K562 (cell line): ENCODE data around the gene SLC24A1. TPM values are rescaled to one million over a fixed set of nuclear protein-coding genes. Genes with fewer than 3 reads are reported as not detected.

ENCODE experiments used
- ATAC-seq: fragments of 200-7000 bp; cut with Tn5 transposase; 3 replicates; pipeline ENCODE4 v1.9.1; 2020; ENCODE audit warnings: moderate library complexity
- BruUV-seq: library from RNA; stranded (reverse); fragments of 400-500 nt; replicated peaks from 2 replicates; lab custom pipeline; 2021; lab: Mats Ljungman, UMichigan
- CTCF ChIA-PET: fragments of 300-600 bp; formaldehyde crosslinking; extraction: SDS; loops from one replicate; lab custom pipeline; 2021; ENCODE audit warnings: low intra/inter-chr PET ratio; lab: Yijun Ruan, JAX
- POLR2A ChIA-PET: fragments of 300-600, 350-650 bp; sonication (Branson Sonifier 250); formaldehyde crosslinking; extraction: SDS; loops from one replicate; lab custom pipeline; 2021; ENCODE audit warnings: antibody characterized with exemption, inconsistent platforms; lab: Yijun Ruan, JAX
- DNase-seq, 4 experiments: peaks; one replicate each; pipeline versions ENCODE4 v3.0.0 to v3.0.0-alpha.2; 2011 to 2018; ENCODE audit warnings: low spot score in 3 of 4, mixed read lengths in 3 of 4; ENCODE audit errors: extremely low read depth in 1 of 4
- FAIRE-seq: peaks from 2 replicates; lab custom pipeline; 2011; peaks lifted over from hg19 to GRCh38; lab: Jason Lieb, UNC
- H2AFZ ChIP-seq: 2 replicates; pipeline ENCODE4 v1.6.0; 2011; ENCODE audit warnings: low read depth, low read length, control low read depth, inconsistent platforms
- H3K27ac ChIP-seq: fragments of 200-600 bp; 3 replicates; pipeline ENCODE4 v1.8.0; 2011; ENCODE audit warnings: low read depth, mild to moderate bottlenecking, control low read depth, inconsistent platforms, low read length, moderate library complexity, mixed read lengths; ENCODE audit errors: extremely low read depth
- H3K27me3 ChIP-seq, 2 experiments: fragments of 300-600 bp in 1 of 2; 2 replicates in 1 of 2; 3 replicates in 1 of 2; pipeline versions ENCODE4 v1.6.0 to v1.8.0; 2011; ENCODE audit warnings: inconsistent platforms in 2 of 2, low read length in 2 of 2, mild to moderate bottlenecking in 1 of 2, mixed read lengths in 1 of 2, moderate library complexity in 1 of 2; ENCODE audit not compliant: control insufficient read depth in 2 of 2, insufficient read depth in 2 of 2
- H3K36me3 ChIP-seq: fragments of 300-600 bp; 3 replicates; pipeline ENCODE4 v1.8.0; 2011; ENCODE audit warnings: mild to moderate bottlenecking, low read length, inconsistent platforms; ENCODE audit not compliant: control insufficient read depth, insufficient read depth
- H3K4me1 ChIP-seq, 2 experiments: fragments of 200-600 bp in 1 of 2; replicated peaks in 1 of 2; 2 replicates in 1 of 2; 3 replicates in 1 of 2; pipeline versions ENCODE4 v1.5.1 to v1.8.0; 2011; ENCODE audit warnings: inconsistent platforms in 2 of 2, low read length in 2 of 2, mild to moderate bottlenecking in 1 of 2, mixed read lengths in 1 of 2, moderate library complexity in 1 of 2; ENCODE audit not compliant: control insufficient read depth in 2 of 2, insufficient read depth in 2 of 2
- H3K4me2 ChIP-seq: 2 replicates; pipeline ENCODE4 v1.6.1; 2011; ENCODE audit warnings: low read length, control low read depth, inconsistent platforms, mixed read lengths; ENCODE audit not compliant: insufficient read depth
- H3K4me3 ChIP-seq: fragments of 200-600 bp; sonication (generic), shearing (Covaris generic); 2 replicates; pipeline ENCODE4 v1.5.1; 2016; ENCODE audit warnings: control low read depth, inconsistent platforms
- H3K79me2 ChIP-seq: fragments of 200-600 bp; 3 replicates; pipeline ENCODE4 v1.8.0; 2011; ENCODE audit warnings: low read length, inconsistent platforms; ENCODE audit not compliant: control insufficient read depth, insufficient read depth
- H3K9ac ChIP-seq, 2 experiments: 2 replicates each; pipeline versions ENCODE4 v1.6.0 to v1.6.1; 2011; ENCODE audit warnings: low read depth in 2 of 2, low read length in 2 of 2, control low read depth in 1 of 2, inconsistent platforms in 1 of 2, mild to moderate bottlenecking in 1 of 2, mixed read lengths in 1 of 2; ENCODE audit not compliant: insufficient read depth in 1 of 2
- H3K9me1 ChIP-seq: one replicate; pipeline ENCODE4 v1.6.0; 2011; ENCODE audit warnings: inconsistent platforms, mild to moderate bottlenecking, low read length, moderate library complexity; ENCODE audit not compliant: control insufficient read depth, insufficient read depth
- H3K9me3 ChIP-seq: replicated peaks from 2 replicates; pipeline ENCODE4 v1.5.1; 2011; ENCODE audit warnings: low read depth, low read length, inconsistent platforms; ENCODE audit not compliant: control insufficient read depth, insufficient read depth
- H4K20me1 ChIP-seq: replicated peaks from 2 replicates; pipeline ENCODE4 v1.6.1; 2011; ENCODE audit warnings: low read length, inconsistent platforms, mixed read lengths; ENCODE audit not compliant: control insufficient read depth, insufficient read depth
- BRCA1 ChIP-seq, 2 experiments: fragments of 450-650 bp in 1 of 2; sonication (generic) in 1 of 2; formaldehyde crosslinking in 1 of 2; IDR thresholded peaks; 2 replicates each; pipeline versions ENCODE4 v1.5.0 to v1.6.1; 2017 to 2020; ENCODE audit warnings: mild to moderate bottlenecking in 1 of 2, missing genetic modification reagents in 1 of 2
- DACH1 ChIP-seq: fragments of 450-650 bp; IDR thresholded peaks from 2 replicates; pipeline ENCODE4 v1.6.1; 2018; ENCODE audit not compliant: partially characterized antibody
- E2F3 ChIP-seq: fragments of 250-450 bp; sonication (Bioruptor Pico); IDR thresholded peaks from 2 replicates; pipeline ENCODE4 v1.4.0; 2020; ENCODE audit warnings: mild to moderate bottlenecking
- FOSL1 ChIP-seq: fragments of 200-800 bp; sonication (Bioruptor generic); conservative IDR thresholded peaks from 2 replicates; pipeline ENCODE4 v1.6.1; 2016; ENCODE audit warnings: missing genetic modification characterization, missing compliant biosample characterization
- HSF4 ChIP-seq: fragments of 250-450 bp; sonication (Bioruptor Pico); IDR thresholded peaks from 2 replicates; pipeline ENCODE4 v2.1.2; 2022; ENCODE audit warnings: mild to moderate bottlenecking, moderate library complexity, borderline replicate concordance
- LCOR ChIP-seq: sonication (generic); formaldehyde crosslinking; IDR thresholded peaks from 2 replicates; pipeline ENCODE4 v1.8.0; 2022; ENCODE audit warnings: mild to moderate bottlenecking, missing genetic modification reagents
- MED1 ChIP-seq: sonication (generic); formaldehyde crosslinking; IDR thresholded peaks from 2 replicates; pipeline ENCODE4 v1.8.1; 2023; ENCODE audit warnings: missing genetic modification reagents, borderline replicate concordance
- SMARCA5 ChIP-seq: fragments of 450-650 bp; IDR thresholded peaks from 2 replicates; pipeline ENCODE4 v1.6.1; 2016
- ZBTB8A ChIP-seq: fragments of 450-650 bp; IDR thresholded peaks from 2 replicates; pipeline ENCODE4 v1.6.1; 2018; ENCODE audit warnings: mild to moderate bottlenecking, moderate library complexity; ENCODE audit not compliant: partially characterized antibody
- ZFP1 ChIP-seq: fragments of 450-650 bp; formaldehyde crosslinking; IDR thresholded peaks from 2 replicates; pipeline ENCODE4 v1.4.0; 2020; ENCODE audit warnings: mild to moderate bottlenecking, mixed read lengths
- ZNF133 ChIP-seq: fragments of 250-450 bp; sonication (Bioruptor Pico); IDR thresholded peaks from 2 replicates; pipeline ENCODE4 v1.4.0; 2020; ENCODE audit warnings: mild to moderate bottlenecking
- WGBS: fragments of 100-300 bp; shearing (Covaris generic); methylation state at CpG from one replicate; pipeline ENCODE4 v1.1.6; 2016; ENCODE audit warnings: low coverage, mixed read lengths; ENCODE audit not compliant: insufficient coverage; ENCODE audit errors: missing lambda C conversion rate; 5-methylcytosine and 5-hydroxymethylcytosine counted together
- in situ Hi-C: fragments of 300-500 bp; cut with MboI; formaldehyde crosslinking; loops from 4 replicates; pipeline ENCODE4 v1.15.0; 2018; ENCODE audit warnings: inconsistent platforms, mixed read lengths
- intact Hi-C: fragments of 100-400 bp; cut with micrococcal nuclease; formaldehyde crosslinking; loops from 2 replicates; pipeline ENCODE4 v1.14.2; 2022
- polyA plus RNA-seq, 8 experiments: library from polyadenylated mRNA; depleted of rRNA in 4 of 8; stranded (reverse) in 5 of 8; unstranded in 3 of 8; fragments of >200 nt; fragmentation: Nextera tagmentation in 2 of 8; fragmentation: Illumina TruSeq in 1 of 8; extraction: Ambion mirVana in 2 of 8; extraction: Trizol in 1 of 8; gene quantifications; 2 replicates each; pipeline versions ENCODE4 v1.2.1 to v1.2.3, GENCODE V29; 2011 to 2014; ENCODE audit warnings: inconsistent platforms in 1 of 8, missing spikeins in 1 of 8
- total RNA-seq, 7 experiments: library from RNA; depleted of rRNA in 6 of 7; stranded (reverse); fragments of >200 nt in 6 of 7; fragmentation: Illumina TruSeq in 2 of 7; extraction: Trizol in 2 of 7; gene quantifications; 2 replicates each; pipeline versions ENCODE4 v1.2.1 to v1.2.3, GENCODE V29; 2011 to 2021; ENCODE audit warnings: low replicate concordance in 1 of 7

The SLC24A1 gene
- total and polyA plus RNA-seq, 9 of the 15 experiments (the other 6 are each of a cell fraction or from before 2014, with no cell fraction given), result 3.1 to 8.2 (median 5.5) TPM

- no peaks in the 10 kb centered on the region for H3K9me3 ChIP-seq
- no peak overlapping the region for H3K4me3 ChIP-seq
- BruUV-seq, result no TSS peak
- H3K9me1 ChIP-seq, result no peaks in the 10 kb centered on the region
- H3K27me3 ChIP-seq, result no peaks in the 10 kb centered on the region
- CTCF ChIA-PET, result no interaction called here
- H3K36me3 ChIP-seq, result peaks cover 87% of the 10 kb centered on the region
- in situ Hi-C loops, result no loop called here
- no peaks in the 10 kb centered on the region for H4K20me1 ChIP-seq
- H3K79me2 ChIP-seq, result no peaks in the 10 kb centered on the region
- no peak for DNase-seq
- H3K27ac ChIP-seq, result no peak overlapping the region
- intact Hi-C loops, result loop anchor here (10.0 kb wide), 1 partner anchor 167 kb away; no protein-coding TSS in a partner anchor
- H3K9ac ChIP-seq, result no peak overlapping the region
- no peak for TF ChIP-seq HSF4 (CRISPR knock-in tag)
- TF ChIP-seq SMARCA5, result no peak
- TF ChIP-seq MED1 (CRISPR knock-in tag), result no peak
- TF ChIP-seq ZFP1, result no peak
- TF ChIP-seq FOSL1 (tag), result no peak
- no peak for TF ChIP-seq E2F3
- no peak for TF ChIP-seq BRCA1 (IDR thresholded peaks at IDR 0.05)
- no peak for TF ChIP-seq BRCA1 (CRISPR knock-in tag; IDR thresholded peaks at IDR 0.05)
- TF ChIP-seq ZBTB8A, result no peak
- no peak for TF ChIP-seq LCOR (CRISPR knock-in tag)
- TF ChIP-seq DACH1, result no peak
- no peak for TF ChIP-seq ZNF133 (CRISPR knock-in tag)
- POLR2A ChIA-PET, result interaction anchor here (1.3 kb wide), 1 partner anchor 41 kb away, joined by 3 read pairs; the partner anchor contains the start of gene HACD3
- ATAC-seq, result no peak
- H3K4me2 ChIP-seq, result no peak overlapping the region
- no peaks in the 10 kb centered on the region for H3K4me1 ChIP-seq
- no peak overlapping the region for H2AFZ ChIP-seq
- WGBS, result 91% methylated on average over 2 of the region's 2 CpGs
- no peak for FAIRE-seq
Measured at GRCh38 chr15:65571971-65572370, 49.8 kb upstream of the SLC24A1 start.
